RWPE2 (cell line): Measurements from ENCODE around the gene SLC41A1.

Source experiments
- ATAC-seq: fragments of 200-7000 bp; cut with Tn5 transposase; 3 replicates; pipeline ENCODE4 v1.9.1; 2021; ENCODE audit warnings: low read depth
- DNase-seq: peaks from one replicate; pipeline ENCODE4 v3.0.0-alpha.2; 2020; ENCODE audit warnings: low spot score
- H3K27ac ChIP-seq: fragments of 450-650 bp; 2 replicates; pipeline ENCODE4 v1.5.1; 2017; ENCODE audit warnings: mild to moderate bottlenecking; ENCODE audit not compliant: poor library complexity, severe bottlenecking
- H3K27me3 ChIP-seq: fragments of 250-450 bp; sonication (Bioruptor Pico); 2 replicates; pipeline ENCODE4 v1.5.1; 2021; ENCODE audit warnings: mild to moderate bottlenecking, moderate library complexity; ENCODE audit not compliant: insufficient read depth, poor library complexity, severe bottlenecking
- H3K36me3 ChIP-seq: fragments of 250-450 bp; sonication (Bioruptor Pico); 2 replicates; pipeline ENCODE4 v1.5.1; 2020; ENCODE audit warnings: low read depth, mild to moderate bottlenecking, moderate library complexity
- H3K4me1 ChIP-seq: fragments of 250-450 bp; sonication (Bioruptor Pico); 2 replicates; pipeline ENCODE4 v1.5.1; 2021; ENCODE audit warnings: mild to moderate bottlenecking, moderate library complexity; ENCODE audit not compliant: insufficient read depth, poor library complexity, severe bottlenecking
- H3K4me3 ChIP-seq: fragments of 250-450 bp; sonication (Bioruptor Pico); 2 replicates; pipeline ENCODE4 v1.5.1; 2021; ENCODE audit warnings: mild to moderate bottlenecking, moderate library complexity; ENCODE audit not compliant: severe bottlenecking
- H3K9me3 ChIP-seq: fragments of 250-450 bp; sonication (Bioruptor Pico); 2 replicates; pipeline ENCODE4 v1.5.1; 2021; ENCODE audit warnings: mild to moderate bottlenecking, moderate library complexity; ENCODE audit not compliant: severe bottlenecking
- TF ChIP-seq, protein P1 (sequence below): fragments of 450-650 bp; IDR thresholded peaks from one replicate; pipeline ENCODE4 v1.5.1; 2017; ENCODE audit warnings: mild to moderate bottlenecking, moderate library complexity; ENCODE audit not compliant: poor library complexity, severe bottlenecking

Gene SLC41A1

GRCh38 chr1:205852969-205853368, 40.0 kb upstream of the SLC41A1 start:
- Histone ChIP-seq H3K9me3 (peaks cover 3% of the 10 kb centered on the region), H3K27ac (no peak overlapping the region), H3K27me3 (no peaks in the 10 kb centered on the region), H3K4me3 (no peak overlapping the region), H3K36me3 (no peaks in the 10 kb centered on the region), H3K4me1 (no peaks in the 10 kb centered on the region)
- ATAC-seq, result no peak
- DNase-seq, result no peak
- TF ChIP-seq, protein P1, sequence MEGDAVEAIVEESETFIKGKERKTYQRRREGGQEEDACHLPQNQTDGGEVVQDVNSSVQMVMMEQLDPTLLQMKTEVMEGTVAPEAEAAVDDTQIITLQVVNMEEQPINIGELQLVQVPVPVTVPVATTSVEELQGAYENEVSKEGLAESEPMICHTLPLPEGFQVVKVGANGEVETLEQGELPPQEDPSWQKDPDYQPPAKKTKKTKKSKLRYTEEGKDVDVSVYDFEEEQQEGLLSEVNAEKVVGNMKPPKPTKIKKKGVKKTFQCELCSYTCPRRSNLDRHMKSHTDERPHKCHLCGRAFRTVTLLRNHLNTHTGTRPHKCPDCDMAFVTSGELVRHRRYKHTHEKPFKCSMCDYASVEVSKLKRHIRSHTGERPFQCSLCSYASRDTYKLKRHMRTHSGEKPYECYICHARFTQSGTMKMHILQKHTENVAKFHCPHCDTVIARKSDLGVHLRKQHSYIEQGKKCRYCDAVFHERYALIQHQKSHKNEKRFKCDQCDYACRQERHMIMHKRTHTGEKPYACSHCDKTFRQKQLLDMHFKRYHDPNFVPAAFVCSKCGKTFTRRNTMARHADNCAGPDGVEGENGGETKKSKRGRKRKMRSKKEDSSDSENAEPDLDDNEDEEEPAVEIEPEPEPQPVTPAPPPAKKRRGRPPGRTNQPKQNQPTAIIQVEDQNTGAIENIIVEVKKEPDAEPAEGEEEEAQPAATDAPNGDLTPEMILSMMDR, result no peak

DNA sequence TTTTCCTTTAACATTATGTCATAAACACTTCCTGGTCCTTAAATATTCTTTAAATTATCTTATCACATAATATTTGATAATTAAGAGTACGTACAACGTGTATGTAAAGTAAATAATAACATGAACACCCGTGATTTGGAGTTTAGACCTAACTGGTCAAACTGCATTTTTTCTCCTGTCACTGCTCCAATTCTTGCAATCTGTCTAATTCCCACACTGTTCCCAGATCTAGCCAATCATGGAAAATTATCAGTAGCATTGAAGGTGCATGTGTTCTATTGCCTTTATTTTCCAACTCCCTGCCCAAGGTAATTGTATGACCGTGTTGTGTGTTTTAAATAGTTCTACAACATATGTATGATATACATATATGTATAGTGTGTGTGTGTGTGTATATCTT, 39.0 kb upstream of the SLC41A1 start:
- ATAC-seq, result no peak
- H3K4me3 ChIP-seq, result no peak overlapping the region
- TF ChIP-seq, protein P1, result no peak
- H3K9me3 ChIP-seq, result peaks cover 3% of the 10 kb centered on the region
- no peaks in the 10 kb centered on the region for H3K4me1 ChIP-seq
- no peaks in the 10 kb centered on the region for H3K27me3 ChIP-seq
- H3K27ac ChIP-seq, result no peak overlapping the region
- no peak for DNase-seq
- H3K36me3 ChIP-seq, result no peaks in the 10 kb centered on the region

DNA sequence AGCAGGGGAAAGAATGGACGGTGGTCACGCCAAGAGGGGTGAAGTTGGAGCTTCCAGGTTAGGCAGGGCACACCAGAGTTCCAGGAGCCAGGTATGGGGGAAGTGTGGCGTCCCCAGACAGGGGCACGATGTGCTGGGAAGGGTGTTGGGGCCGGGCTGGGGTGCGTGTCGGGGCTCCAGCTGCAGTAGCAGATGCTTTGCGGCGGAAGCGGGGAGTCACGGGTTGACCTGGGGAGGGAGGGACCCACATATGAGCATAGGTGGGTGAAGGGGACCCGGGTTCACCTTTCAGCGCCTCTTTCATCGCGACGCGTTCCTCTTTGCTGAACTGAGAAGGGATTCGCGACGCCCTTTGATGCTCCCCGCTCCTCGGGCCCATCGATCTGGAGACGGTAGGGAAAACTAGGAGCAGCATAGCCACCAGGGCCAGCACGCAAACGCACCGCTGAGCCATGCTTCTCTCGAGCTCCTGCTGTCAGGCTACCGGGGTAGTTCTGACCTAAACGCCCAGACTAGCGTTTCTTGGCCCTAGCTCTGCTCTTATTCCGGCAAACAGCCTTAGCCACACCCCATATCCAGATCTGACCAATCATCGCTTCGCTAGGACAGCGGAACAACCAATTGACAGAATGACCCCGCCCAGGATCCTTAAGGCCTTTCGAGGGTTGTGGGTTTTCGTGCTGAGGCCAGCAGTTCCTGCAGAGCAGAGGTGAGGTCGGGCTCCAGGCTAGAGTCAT, 36.8 kb upstream of the SLC41A1 start, which contains the start of gene PM20D1:
Gene PM20D1, minus strand, starts transcription at position 514 of the 737 bp plus-strand sequence. Its CDS starts 60 bp downstream, at position 454.
- Histone ChIP-seq H3K36me3 (no peaks in the 10 kb centered on the region), H3K9me3 (peaks cover 3% of the 10 kb centered on the region), H3K4me3 (no peak within 1 kb of the TSS), H3K27me3 (no peaks in the 10 kb centered on the region), H3K27ac (no peak within 1 kb of the TSS), H3K4me1 (no peaks in the 10 kb centered on the region)
- TF ChIP-seq, protein P1, result no peak
- no peak for ATAC-seq
- DNase-seq, result no peak

DNA sequence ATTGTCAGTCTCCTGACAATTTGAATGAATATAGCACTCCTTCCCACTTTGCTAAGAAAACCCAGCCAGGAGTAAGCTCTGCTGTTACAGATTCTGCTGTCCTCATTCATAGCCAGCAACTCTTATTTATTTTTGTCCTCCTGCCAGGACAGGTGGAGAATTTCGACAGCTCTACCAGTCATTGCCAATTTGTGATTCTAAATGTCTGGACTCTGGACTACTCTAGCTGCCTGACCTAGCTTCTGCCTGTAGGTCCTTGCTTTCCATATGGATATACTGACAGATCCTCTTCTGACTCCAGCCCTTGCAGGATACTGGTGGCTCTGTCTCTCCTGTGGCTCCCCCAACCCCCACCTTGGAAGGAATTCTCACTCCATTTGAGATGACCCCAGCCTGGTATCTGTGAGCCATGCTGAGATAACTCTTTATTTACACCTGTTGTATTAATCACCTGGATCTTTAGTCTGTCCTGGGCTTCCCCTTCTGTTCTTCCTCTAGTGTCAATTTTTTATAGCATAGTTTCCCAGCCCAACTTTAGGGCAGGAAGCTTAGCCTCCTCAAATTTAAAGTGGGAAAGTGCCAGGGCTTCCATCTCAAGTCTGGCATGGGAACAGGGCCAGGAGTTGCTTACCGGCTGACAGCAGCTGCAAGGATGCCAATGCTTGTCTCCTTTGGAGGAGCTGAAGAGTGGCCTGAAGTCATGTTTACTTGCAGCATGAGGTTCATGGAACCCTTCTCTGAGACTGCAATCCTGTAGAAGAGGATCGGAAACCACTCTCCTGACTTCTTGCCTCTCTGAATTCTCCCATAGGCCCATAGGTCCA, 30.2 kb upstream of the SLC41A1 start:
- no peaks in the 10 kb centered on the region for H3K27me3 ChIP-seq
- H3K36me3 ChIP-seq, result no peaks in the 10 kb centered on the region
- no peak for ATAC-seq
- no peak overlapping the region for H3K4me3 ChIP-seq
- no peaks in the 10 kb centered on the region for H3K9me3 ChIP-seq
- DNase-seq, result no peak
- no peaks in the 10 kb centered on the region for H3K4me1 ChIP-seq
- TF ChIP-seq, protein P1, result no peak
- H3K27ac ChIP-seq, result no peak overlapping the region
